ENCODE results near the gene MSGN1. TPM values are rescaled to one million over a fixed set of nuclear protein-coding genes. Genes with fewer than 3 reads are reported as not detected.
"Not testable (repeated sequence)": the region's sequence is repeated elsewhere in the genome, so short reads cannot be mapped to it uniquely, and the experiment has no call there.

MSGN1 gene
- polyA plus RNA-seq, 1 experiment, result not detected

DNA sequence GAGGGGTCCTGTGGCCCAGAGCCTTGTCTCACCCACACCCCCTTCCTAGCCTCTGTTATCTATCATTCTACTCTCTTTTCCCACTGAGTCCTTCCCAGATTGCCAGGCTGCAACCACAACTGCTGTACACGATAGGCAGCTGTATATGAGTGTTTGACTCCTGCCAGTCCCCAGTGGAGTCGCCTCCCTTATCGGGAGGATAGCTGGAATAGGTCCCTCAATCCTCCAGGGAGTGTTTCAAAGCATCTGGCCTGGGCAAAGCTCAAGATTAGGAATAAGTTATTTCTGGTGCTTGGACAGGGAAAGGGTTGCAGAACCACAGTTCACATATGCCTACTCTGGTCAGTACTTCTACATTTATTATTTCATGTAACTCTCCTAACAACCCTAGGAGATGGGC is 4.8 kb downstream of the MSGN1 start:
- CTCF ChIA-PET, result interaction anchor here (1.5 to 1.8 kb wide), 2 partner anchors 10 to 328 kb away, joined by 3 to 8 read pairs; no protein-coding TSS in a partner anchor
- POLR2A ChIA-PET, result no interaction called here
- no peak overlapping the region for H3K4me3 ChIP-seq (ENCODE audit: low read depth, low read length)

DNA sequence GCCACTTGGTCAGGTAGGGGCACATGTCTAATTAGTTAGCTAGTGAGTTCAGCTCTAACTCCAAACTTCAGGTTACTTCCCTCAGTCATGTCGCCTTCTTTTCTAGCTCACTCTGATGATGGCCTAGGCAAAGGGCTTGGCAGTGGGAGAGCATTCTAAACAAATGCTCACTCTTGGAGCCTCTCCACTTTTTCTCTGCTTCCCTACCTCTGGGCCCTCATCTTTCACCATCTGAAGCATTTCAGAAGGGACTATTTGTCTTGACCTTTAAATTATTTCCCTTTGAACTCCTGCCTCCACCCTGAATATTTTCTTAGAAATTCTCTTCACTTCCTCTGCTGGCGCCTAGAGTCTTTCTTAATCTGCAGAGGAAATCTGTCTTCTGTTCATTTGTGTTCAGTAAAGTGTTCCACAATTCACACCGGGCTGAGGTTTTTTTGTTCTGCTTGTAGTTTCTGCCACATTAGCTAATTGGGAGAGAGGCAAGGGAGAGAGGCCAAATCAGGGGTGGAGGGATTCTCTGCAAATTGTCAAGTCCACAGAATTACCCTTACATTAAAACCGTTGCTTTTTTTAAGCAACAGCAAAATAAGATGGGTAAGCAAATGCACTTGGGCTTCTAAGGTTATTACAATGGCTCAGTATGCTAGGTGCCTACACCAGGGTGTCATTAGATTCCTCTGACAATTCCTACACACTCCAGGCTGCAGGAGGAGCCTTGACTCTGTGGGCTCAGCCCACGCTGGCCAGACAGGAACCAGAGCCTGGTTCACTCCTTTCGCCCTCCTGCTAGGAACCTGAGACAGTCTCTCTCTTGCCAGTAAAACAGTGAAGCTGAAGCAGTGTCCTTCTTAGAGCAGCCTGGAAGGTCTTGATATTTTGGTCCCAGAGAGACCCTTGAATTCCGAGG is 5.5 kb downstream of the MSGN1 start:
- TF ChIP-seq, protein P1, sequence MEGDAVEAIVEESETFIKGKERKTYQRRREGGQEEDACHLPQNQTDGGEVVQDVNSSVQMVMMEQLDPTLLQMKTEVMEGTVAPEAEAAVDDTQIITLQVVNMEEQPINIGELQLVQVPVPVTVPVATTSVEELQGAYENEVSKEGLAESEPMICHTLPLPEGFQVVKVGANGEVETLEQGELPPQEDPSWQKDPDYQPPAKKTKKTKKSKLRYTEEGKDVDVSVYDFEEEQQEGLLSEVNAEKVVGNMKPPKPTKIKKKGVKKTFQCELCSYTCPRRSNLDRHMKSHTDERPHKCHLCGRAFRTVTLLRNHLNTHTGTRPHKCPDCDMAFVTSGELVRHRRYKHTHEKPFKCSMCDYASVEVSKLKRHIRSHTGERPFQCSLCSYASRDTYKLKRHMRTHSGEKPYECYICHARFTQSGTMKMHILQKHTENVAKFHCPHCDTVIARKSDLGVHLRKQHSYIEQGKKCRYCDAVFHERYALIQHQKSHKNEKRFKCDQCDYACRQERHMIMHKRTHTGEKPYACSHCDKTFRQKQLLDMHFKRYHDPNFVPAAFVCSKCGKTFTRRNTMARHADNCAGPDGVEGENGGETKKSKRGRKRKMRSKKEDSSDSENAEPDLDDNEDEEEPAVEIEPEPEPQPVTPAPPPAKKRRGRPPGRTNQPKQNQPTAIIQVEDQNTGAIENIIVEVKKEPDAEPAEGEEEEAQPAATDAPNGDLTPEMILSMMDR (IDR thresholded peaks at IDR 0.05; ENCODE audit: low read depth, low read length), result no peak
- Histone ChIP-seq H3K27me3 (ENCODE audit: control insufficient read depth, insufficient read depth, low read length) (peaks cover 10% of the 10 kb centered on the region), H3K27ac (ENCODE audit: low read depth, low read length) (no peak overlapping the region), H3K4me3 (ENCODE audit: low read depth, low read length) (no peak overlapping the region), H3K9me3 (ENCODE audit: control insufficient read depth, insufficient read depth, low read length) (no peaks in the 10 kb centered on the region)
- POLR2A ChIA-PET, result no interaction called here
- no peak for DNase-seq (ENCODE audit: low read depth, low spot score)
- CTCF ChIA-PET, result interaction anchor here (1.5 to 1.8 kb wide), 2 partner anchors 9 to 328 kb away, joined by 3 to 8 read pairs; no protein-coding TSS in a partner anchor

More for the DNA sequence above, 4.8 kb downstream of the MSGN1 start:
- no peak for DNase-seq (ENCODE audit: low read depth, low spot score)
- TF ChIP-seq, protein P1 (IDR thresholded peaks at IDR 0.05; ENCODE audit: low read depth, low read length), result no peak
- no peak overlapping the region for H3K27ac ChIP-seq (ENCODE audit: low read depth, low read length)
- H3K27me3 ChIP-seq (ENCODE audit: control insufficient read depth, insufficient read depth, low read length), result peaks cover 10% of the 10 kb centered on the region
- no peaks in the 10 kb centered on the region for H3K9me3 ChIP-seq (ENCODE audit: control insufficient read depth, insufficient read depth, low read length)

DNA sequence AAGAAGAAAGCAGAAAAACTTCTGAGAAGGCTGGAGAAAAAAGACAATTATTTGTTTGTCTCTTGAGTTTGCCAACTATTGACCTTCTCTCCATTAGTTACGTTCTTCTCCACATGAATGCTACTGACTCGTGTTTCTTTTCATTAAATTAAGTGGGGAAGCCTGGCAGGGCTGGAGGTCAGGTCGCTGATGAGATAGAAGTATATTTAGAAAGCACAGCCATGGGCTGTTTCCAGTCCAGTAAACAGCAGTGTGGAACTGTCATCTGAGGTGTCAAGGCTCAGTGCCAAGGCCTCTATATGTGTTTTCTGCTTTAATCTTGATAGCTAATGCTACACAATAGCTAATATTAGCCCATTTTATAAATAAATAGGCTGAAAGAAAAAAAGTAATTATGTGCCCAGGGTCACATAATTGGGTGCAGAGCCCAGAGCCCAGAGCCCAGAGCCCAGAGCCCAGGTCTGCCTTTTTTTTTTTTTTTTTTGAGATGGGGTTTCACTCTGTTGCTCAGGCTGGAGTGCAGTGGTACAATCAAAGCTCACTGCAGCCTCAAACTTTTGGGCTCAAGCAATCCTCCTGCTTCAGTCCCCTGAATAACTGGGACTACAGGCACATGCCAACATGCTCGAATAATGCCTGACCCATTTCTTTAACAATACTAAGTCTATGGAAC is 6.3 kb downstream of the MSGN1 start:
- Histone ChIP-seq H3K27me3 (ENCODE audit: control insufficient read depth, insufficient read depth, low read length) (peaks cover 6% of the 10 kb centered on the region), H3K27ac (ENCODE audit: low read depth, low read length) (no peak overlapping the region), H3K9me3 (ENCODE audit: control insufficient read depth, insufficient read depth, low read length) (no peaks in the 10 kb centered on the region), H3K4me3 (ENCODE audit: low read depth, low read length) (no peak overlapping the region)
- ChIA-PET CTCF (interaction anchor here (0.7 to 0.8 kb wide), 2 partner anchors 94 to 103 kb away, joined by 3 to 4 read pairs; no protein-coding TSS in a partner anchor), POLR2A (no interaction called here)
- TF ChIP-seq, protein P1 (IDR thresholded peaks at IDR 0.05; ENCODE audit: low read depth, low read length), result no peak
- DNase-seq (ENCODE audit: low read depth, low spot score), result no peak

DNA sequence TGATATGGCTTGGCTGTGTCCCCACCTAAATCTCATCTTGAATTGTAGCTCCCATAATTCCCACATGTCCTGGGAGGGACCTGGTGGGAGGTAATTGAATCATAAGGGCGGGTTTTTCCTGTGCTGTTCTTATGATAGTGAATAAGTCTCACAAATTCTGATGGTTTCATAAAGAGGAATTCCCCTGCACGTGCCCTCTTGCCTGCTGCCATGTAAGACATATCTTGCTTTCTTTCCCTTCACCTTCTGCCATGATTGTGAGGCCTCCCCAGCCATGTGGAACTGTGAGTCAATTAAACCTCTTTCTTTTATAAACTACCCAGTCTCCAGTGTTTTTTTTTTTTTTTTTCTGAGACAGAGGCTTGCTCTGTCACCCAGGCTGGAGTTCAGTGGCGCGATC is 7.4 kb downstream of the MSGN1 start:
- H3K27ac ChIP-seq (ENCODE audit: low read depth, low read length); CTCF ChIA-PET; H3K4me3 ChIP-seq (ENCODE audit: low read depth, low read length); H3K9me3 ChIP-seq (ENCODE audit: control insufficient read depth, insufficient read depth, low read length); DNase-seq (ENCODE audit: low read depth, low spot score); H3K27me3 ChIP-seq (ENCODE audit: control insufficient read depth, insufficient read depth, low read length); POLR2A ChIA-PET: not testable (repeated sequence)

DNA sequence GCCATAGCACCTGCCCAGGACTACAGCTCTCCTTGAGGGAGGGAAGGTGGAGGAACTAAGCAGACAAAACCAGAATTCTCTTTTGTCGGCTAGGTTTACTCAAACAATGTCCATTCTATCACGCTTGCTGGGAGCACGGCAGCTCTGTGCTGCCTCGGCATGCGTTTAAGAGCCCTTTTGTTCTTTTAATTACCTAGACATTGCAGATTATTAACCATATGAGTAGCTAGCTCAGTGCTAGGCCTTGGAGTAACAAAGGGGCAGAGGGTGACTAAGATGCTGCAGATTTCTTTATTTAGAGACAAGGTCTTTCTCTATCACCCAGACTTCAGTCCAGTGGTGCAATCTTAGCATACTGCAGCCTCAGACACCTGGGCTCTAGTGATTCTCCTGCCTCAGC is 11.1 kb downstream of the MSGN1 start:
- Histone ChIP-seq H3K9me3 (ENCODE audit: control insufficient read depth, insufficient read depth, low read length) (no peaks in the 10 kb centered on the region; the same call in 1 of the 2 replicates), H3K4me3 (ENCODE audit: low read depth, low read length) (no peak overlapping the region), H3K27ac (ENCODE audit: low read depth, low read length) (no peak overlapping the region), H3K27me3 (ENCODE audit: control insufficient read depth, insufficient read depth, low read length) (peaks cover 18% of the 10 kb centered on the region)
- TF ChIP-seq, protein P1 (IDR thresholded peaks at IDR 0.05; ENCODE audit: low read depth, low read length), result no peak
- ChIA-PET CTCF (interaction anchor here (1.5 kb wide), 1 partner anchor 107 kb away, joined by 4 read pairs; no protein-coding TSS in a partner anchor), POLR2A (no interaction called here)
- no peak for DNase-seq (ENCODE audit: low read depth, low spot score)

Data from AG04450 (cell line).